AG20443 (cell line): ENCODE data around the gene TOP1.
A peak's percentile ranks its signal among the peaks of the same experiment; 100 is the strongest.

Experiments used
- DNase-seq: peaks from one replicate; pipeline ENCODE4 v3.0.0; 2012; ENCODE audit warnings: low spot score, mixed read lengths

The TOP1 gene

GRCh38 chr20:41004531-41005360 lies 23.9 kb upstream of the TOP1 start:
- no peak for DNase-seq

- peak; percentile 69 for DNase-seq
These were observed 23.3 kb upstream of the TOP1 start for GRCh38 chr20:41005361-41005729.

- no peak for DNase-seq
These were observed 22.3 kb upstream of the TOP1 start for GRCh38 chr20:41006126-41006935.

- no peak for DNase-seq
These were observed 21.6 kb upstream of the TOP1 start for GRCh38 chr20:41006936-41007474.

- DNase-seq: no peak
These were observed 21.1 kb upstream of the TOP1 start for GRCh38 chr20:41007481-41007880.

- DNase-seq: no peak
These were observed 18.7 kb upstream of the TOP1 start for GRCh38 chr20:41009946-41010345.

GRCh38 chr20:41011551-41012067 lies 17.0 kb upstream of the TOP1 start:
- DNase-seq: no peak

- DNase-seq: no peak
These were observed 14.0 kb upstream of the TOP1 start for GRCh38 chr20:41014561-41015088.

GRCh38 chr20:41017448-41018042 lies 11.1 kb upstream of the TOP1 start:
- no peak for DNase-seq

GRCh38 chr20:41018153-41018552 lies 10.5 kb upstream of the TOP1 start:
- no peak for DNase-seq

GRCh38 chr20:41023549-41023948 lies 5.1 kb upstream of the TOP1 start:
- no peak for DNase-seq

- DNase-seq: no peak
These were observed 1.3 kb upstream of the TOP1 start for GRCh38 chr20:41027366-41027765.

- no peak for DNase-seq
These were observed 707 bp upstream of the TOP1 start for GRCh38 chr20:41027872-41028358.

GRCh38 chr20:41029150-41029901 lies 704 bp downstream of the TOP1 start:
- peak; percentile 60 for DNase-seq

GRCh38 chr20:41030061-41030460 lies 1.4 kb downstream of the TOP1 start:
- no peak for DNase-seq

- peak; percentile 21 for DNase-seq
These were observed 2.1 kb downstream of the TOP1 start for GRCh38 chr20:41030531-41031242.

- no peak for DNase-seq
These were observed 2.6 kb downstream of the TOP1 start for GRCh38 chr20:41031243-41031619.

GRCh38 chr20:41032271-41032670 lies 3.6 kb downstream of the TOP1 start:
- DNase-seq: no peak

GRCh38 chr20:41034239-41034638 lies 5.6 kb downstream of the TOP1 start:
- no peak for DNase-seq

GRCh38 chr20:41035207-41035606 lies 6.6 kb downstream of the TOP1 start:
- no peak for DNase-seq

GRCh38 chr20:41037179-41037578 lies 8.6 kb downstream of the TOP1 start:
- DNase-seq: no peak
